HepG2 (cell line): ENCODE data around the gene PPP1R13B. TPM values are rescaled to one million over a fixed set of nuclear protein-coding genes. Genes with fewer than 3 reads are reported as not detected.

Source experiments
- ATAC-seq: fragments of 200-7000 bp; cut with Tn5 transposase; 3 replicates; pipeline ENCODE4 v1.9.1; 2020; ENCODE audit warnings: mild to moderate bottlenecking, moderate library complexity
- BruUV-seq: library from RNA; stranded (reverse); fragments of 400-500 nt; replicated peaks from 2 replicates; lab custom pipeline; 2021; lab: Mats Ljungman, UMichigan
- CTCF ChIA-PET: fragments of 300-600 bp; formaldehyde crosslinking; extraction: SDS; loops from one replicate; lab custom pipeline; 2021; ENCODE audit warnings: low total read pairs, inconsistent platforms, low intra/inter-chr PET ratio; lab: Yijun Ruan, JAX
- POLR2A ChIA-PET: fragments of 350-600 bp; sonication (Branson Sonifier 250); formaldehyde crosslinking; loops from one replicate; lab custom pipeline; 2020; ENCODE audit warnings: antibody characterized with exemption, inconsistent platforms; lab: Yijun Ruan, JAX
- DNase-seq: peaks from one replicate; pipeline ENCODE4 v3.0.0-alpha.2; 2015; ENCODE audit warnings: low spot score
- FAIRE-seq: peaks from 3 replicates; lab custom pipeline; 2011; peaks lifted over from hg19 to GRCh38; lab: Jason Lieb, UNC
- H2AFZ ChIP-seq: one replicate; pipeline ENCODE4 v1.6.1; 2011; ENCODE audit warnings: low read length, inconsistent platforms
- H3K27ac ChIP-seq: fragments of 300-600 bp; 3 replicates; pipeline ENCODE4 v1.8.0; 2011; ENCODE audit warnings: mixed run types, mild to moderate bottlenecking, mixed read lengths, low read length, inconsistent platforms; ENCODE audit not compliant: insufficient read depth; ENCODE audit errors: extremely low read length
- H3K27me3 ChIP-seq, 2 experiments: fragments of 200-600 bp in 1 of 2; 2 replicates in 1 of 2; 3 replicates in 1 of 2; pipeline versions ENCODE4 v1.6.0 to v1.8.0; 2011; ENCODE audit warnings: low read length in 2 of 2, mild to moderate bottlenecking in 2 of 2, moderate library complexity in 2 of 2, inconsistent platforms in 1 of 2; ENCODE audit not compliant: insufficient read depth in 2 of 2, control insufficient read depth in 1 of 2
- H3K36me3 ChIP-seq, 2 experiments: fragments of 200-600 bp in 1 of 2; replicated peaks in 1 of 2; 2 replicates in 1 of 2; 3 replicates in 1 of 2; pipeline versions ENCODE4 v1.5.1 to v1.8.0; 2011; ENCODE audit warnings: low read length in 2 of 2, inconsistent platforms in 1 of 2; ENCODE audit not compliant: insufficient read depth in 2 of 2, control insufficient read depth in 1 of 2
- H3K4me1 ChIP-seq: 2 replicates; pipeline ENCODE4 v1.5.1; 2012; ENCODE audit warnings: low read length, inconsistent platforms; ENCODE audit not compliant: insufficient read depth
- H3K4me2 ChIP-seq: 2 replicates; pipeline ENCODE4 v1.6.0; 2011; ENCODE audit warnings: low read depth, low read length, inconsistent platforms
- H3K4me3 ChIP-seq, 3 experiments: fragments of 200-600 bp in 1 of 3; sonication (generic), shearing (Covaris generic) in 1 of 3; replicated peaks in 1 of 3; 2 replicates each; pipeline ENCODE4 v1.5.1; 2011 to 2016; ENCODE audit warnings: low read length in 3 of 3, inconsistent platforms in 2 of 3, low read depth in 2 of 3, mild to moderate bottlenecking in 2 of 3, control low read depth in 1 of 3, mixed read lengths in 1 of 3; ENCODE audit not compliant: insufficient read depth in 1 of 3
- H3K79me2 ChIP-seq: one replicate; pipeline ENCODE4 v1.6.1; 2011; ENCODE audit warnings: low read length, inconsistent platforms; ENCODE audit not compliant: insufficient read depth
- H3K9ac ChIP-seq: 2 replicates; pipeline ENCODE4 v1.6.0; 2011; ENCODE audit warnings: mild to moderate bottlenecking, low read depth, low read length, inconsistent platforms; ENCODE audit not compliant: insufficient read depth
- H3K9me3 ChIP-seq: 2 replicates; pipeline ENCODE4 v1.5.1; 2012; ENCODE audit warnings: mild to moderate bottlenecking, low read length
- H4K20me1 ChIP-seq: 2 replicates; pipeline ENCODE4 v1.6.0; 2011; ENCODE audit warnings: inconsistent platforms, mild to moderate bottlenecking, low read length, moderate library complexity; ENCODE audit not compliant: insufficient read depth
- ATF1 ChIP-seq: IDR thresholded peaks from 2 replicates; pipeline ENCODE4 v1.6.1; 2016; ENCODE audit warnings: mild to moderate bottlenecking, control low read depth
- CCAR2 ChIP-seq: fragments of 200-400 bp; formaldehyde crosslinking; optimal IDR thresholded peaks from 2 replicates; pipeline ENCODE3; 2018; ENCODE audit warnings: low read depth, mild to moderate bottlenecking, low read length, moderate library complexity
- DPF2 ChIP-seq: sonication (generic); formaldehyde crosslinking; IDR thresholded peaks from 2 replicates; pipeline ENCODE4 v1.4.0; 2020; ENCODE audit warnings: mild to moderate bottlenecking, low read depth, missing genetic modification reagents, borderline replicate concordance
- FOSL2 ChIP-seq: sonication (generic); formaldehyde crosslinking; IDR thresholded peaks from 2 replicates; pipeline ENCODE4 v1.4.0; 2020; ENCODE audit warnings: missing genetic modification reagents
- IKZF4 ChIP-seq: sonication (generic); formaldehyde crosslinking; IDR thresholded peaks from 2 replicates; pipeline ENCODE4 v1.5.1; 2020; ENCODE audit warnings: borderline replicate concordance, mild to moderate bottlenecking, low read depth, missing genetic modification reagents; ENCODE audit errors: not compliant biosample characterization
- NONO ChIP-seq, 2 experiments: fragments of 450-650 bp in 1 of 2; sonication (generic) in 1 of 2; formaldehyde crosslinking in 1 of 2; IDR thresholded peaks in 1 of 2; conservative IDR thresholded peaks in 1 of 2; 2 replicates each; pipeline versions ENCODE4 v1.6.1 to v1.8.0; 2017 to 2022; ENCODE audit warnings: mild to moderate bottlenecking in 1 of 2, missing genetic modification reagents in 1 of 2, moderate library complexity in 1 of 2
- POLR2G ChIP-seq: fragments of 200-400 bp; formaldehyde crosslinking; IDR thresholded peaks from 2 replicates; pipeline ENCODE4 v1.6.1; 2018; ENCODE audit warnings: mild to moderate bottlenecking, low read depth, low read length, moderate library complexity
- WGBS: methylation state at CpG from one replicate; pipeline ENCODE4 v1.1.6; 2017; ENCODE audit warnings: low lambda C conversion rate; 5-methylcytosine and 5-hydroxymethylcytosine counted together
- in situ Hi-C: cut with HindIII; loops from 2 replicates; pipeline ENCODE4 v1.10.0; 2017; ENCODE audit warnings: low pct_unique_long_range_greater_than_20kb; ENCODE audit not compliant: extremely low pct_ligation_motif_present
- intact Hi-C: fragments of 100-400 bp; cut with micrococcal nuclease; formaldehyde crosslinking; loops from one replicate; pipeline ENCODE4 v1.10.0; 2022; ENCODE audit not compliant: unreplicated experiment
- polyA plus RNA-seq, 8 experiments: library from polyadenylated mRNA; depleted of rRNA in 3 of 8; stranded (reverse) in 7 of 8; unstranded in 1 of 8; fragments of >200 nt; fragmentation: Illumina TruSeq in 4 of 8; extraction: Trizol in 4 of 8; gene quantifications; 2 replicates each; pipeline versions ENCODE4 v1.2.1 to v1.2.3, GENCODE V29; 2011 to 2016; ENCODE audit warnings: low read depth in 4 of 8, missing spikeins in 1 of 8, mixed read lengths in 1 of 8; ENCODE audit not compliant: insufficient read depth in 1 of 8
- total RNA-seq, 5 experiments: library from RNA; depleted of rRNA; stranded (reverse); fragments of >200 nt; fragmentation: Illumina TruSeq; extraction: Trizol; gene quantifications; 2 replicates each; pipeline ENCODE4 v1.2.3, GENCODE V29; 2016; ENCODE audit warnings: low read depth in 1 of 5
- TF ChIP-seq, protein P1 (sequence below): IDR thresholded peaks from 2 replicates; pipeline ENCODE4 v1.6.1; 2016; ENCODE audit warnings: mild to moderate bottlenecking
- TF ChIP-seq, protein P2 (sequence below): sonication (generic); formaldehyde crosslinking; IDR thresholded peaks from 2 replicates; pipeline ENCODE4 v1.4.0; 2020; ENCODE audit warnings: missing genetic modification reagents
- TF ChIP-seq, protein P3 (sequence below): sonication (generic); formaldehyde crosslinking; IDR thresholded peaks from 2 replicates; pipeline ENCODE4 v1.4.0; 2020; ENCODE audit warnings: missing genetic modification reagents

Gene PPP1R13B
- total and polyA plus RNA-seq, 2 of the 13 experiments (the other 11 are each of a cell fraction or from before 2014, with no cell fraction given) = 4.6 to 9.4 TPM

DNA sequence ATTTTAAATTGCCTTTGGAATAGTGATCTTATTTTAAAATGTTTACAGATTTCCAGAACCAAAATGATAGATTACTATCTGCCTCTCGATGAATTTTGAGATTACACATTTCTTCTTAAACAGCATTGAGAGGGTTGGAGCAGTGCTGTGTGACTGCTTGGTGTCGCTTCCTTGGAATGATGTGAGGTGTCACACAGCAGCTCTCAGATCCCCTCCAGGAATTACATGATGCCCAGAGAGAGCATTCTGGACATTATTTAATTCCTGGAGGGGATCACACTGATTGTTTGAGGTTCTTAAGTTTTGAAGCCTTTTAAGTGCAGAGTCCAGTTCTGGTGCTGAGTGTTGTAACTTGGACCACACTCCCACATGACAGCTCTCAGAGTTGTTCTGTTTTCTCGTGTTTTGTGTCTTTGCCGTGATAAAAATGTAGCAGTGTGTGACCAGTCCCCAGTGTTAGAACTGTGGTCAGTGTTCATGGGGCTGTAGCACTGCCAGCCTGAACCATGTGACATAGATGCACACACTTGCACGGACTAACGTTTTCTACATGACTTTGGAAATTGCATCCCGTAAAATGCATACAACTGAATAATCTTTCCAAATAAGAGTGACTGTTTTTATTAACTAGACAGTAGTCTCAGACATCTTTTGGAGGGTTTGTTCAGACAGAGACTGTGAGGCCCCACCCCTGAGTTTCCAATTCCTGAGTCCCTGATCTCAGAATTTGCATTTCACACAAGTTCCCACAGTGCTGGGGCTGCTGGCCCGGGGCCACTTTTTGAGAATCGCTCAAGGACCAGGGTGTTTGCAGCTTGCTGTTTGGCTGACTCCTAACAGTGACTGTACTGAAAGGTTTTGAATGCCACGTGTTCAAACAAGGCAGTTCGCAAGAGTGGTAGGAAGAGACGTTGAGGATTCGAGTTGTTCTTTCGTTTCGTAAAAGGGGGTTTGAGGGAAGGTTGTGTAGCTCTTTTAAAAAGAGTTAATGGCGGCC lies 158.2 kb downstream of the PPP1R13B start:
- H3K79me2 ChIP-seq = no peaks in the 10 kb centered on the region
- ATAC-seq (no peak), FAIRE-seq (no peak), DNase-seq (no peak)
- intact Hi-C loops (no loop called here), in situ Hi-C loops (no loop called here)
- no peaks in the 10 kb centered on the region for H3K4me1 ChIP-seq
- no peaks in the 10 kb centered on the region for H3K9me3 ChIP-seq
- peaks cover 14 to 75% of the 10 kb centered on the region in 2 experiments for H3K36me3 ChIP-seq
- no peak overlapping the region for H3K4me3 ChIP-seq
- ChIA-PET POLR2A (no interaction called here), CTCF (no interaction called here)
- H3K9ac ChIP-seq = no peak overlapping the region
- no peaks in the 10 kb centered on the region for H3K27me3 ChIP-seq
- WGBS = 97% methylated on average over 15 of the region's 16 CpGs
- no peaks in the 10 kb centered on the region for H4K20me1 ChIP-seq
- BruUV-seq = no TSS peak
- H2AFZ ChIP-seq = no peak overlapping the region
- H3K4me2 ChIP-seq = no peak overlapping the region
- no peak overlapping the region for H3K27ac ChIP-seq
- TF ChIP-seq FOSL2 (CRISPR knock-in tag) (no peak), POLR2G (0 out of 2 replicates have a peak, but pooled peaks have one; percentile 15)

DNA sequence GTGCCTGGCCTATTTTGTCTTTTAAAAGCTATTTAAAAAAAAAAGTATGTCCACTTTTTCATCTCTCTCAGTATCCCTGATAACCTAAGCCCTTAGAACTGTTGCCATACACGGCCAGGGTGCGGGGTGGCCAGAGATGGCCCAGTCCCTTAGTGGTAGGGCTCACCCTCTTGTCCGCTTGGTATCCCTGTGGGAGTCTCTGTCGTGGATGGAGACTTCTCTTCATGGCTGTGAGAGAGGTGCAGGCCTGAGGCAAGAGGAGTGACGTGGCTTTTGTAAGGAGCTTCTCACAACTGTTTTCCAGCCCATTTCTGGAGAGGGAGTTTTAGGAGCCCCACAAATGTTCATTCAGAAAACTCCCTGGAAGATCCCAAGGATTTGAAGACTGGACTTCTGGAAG lies 158.9 kb downstream of the PPP1R13B start:
- BruUV-seq = no TSS peak
- in situ Hi-C loops = no loop called here
- Histone ChIP-seq H4K20me1 (no peaks in the 10 kb centered on the region), H3K36me3 (peaks cover 15 to 71% of the 10 kb centered on the region in 2 experiments), H2AFZ (no peak overlapping the region), H3K4me3 (no peak overlapping the region), H3K9ac (no peak overlapping the region), H3K4me1 (no peaks in the 10 kb centered on the region), H3K27ac (no peak overlapping the region), H3K79me2 (no peaks in the 10 kb centered on the region), H3K4me2 (no peak overlapping the region), H3K9me3 (no peaks in the 10 kb centered on the region), H3K27me3 (no peaks in the 10 kb centered on the region)
- 100% methylated on average over 4 of the region's 5 CpGs for WGBS
- POLR2A ChIA-PET = no interaction called here
- CTCF ChIA-PET = no interaction called here
- FAIRE-seq = no peak
- DNase-seq = no peak
- intact Hi-C loops = no loop called here
- no peak for ATAC-seq
- TF ChIP-seq, protein P1, sequence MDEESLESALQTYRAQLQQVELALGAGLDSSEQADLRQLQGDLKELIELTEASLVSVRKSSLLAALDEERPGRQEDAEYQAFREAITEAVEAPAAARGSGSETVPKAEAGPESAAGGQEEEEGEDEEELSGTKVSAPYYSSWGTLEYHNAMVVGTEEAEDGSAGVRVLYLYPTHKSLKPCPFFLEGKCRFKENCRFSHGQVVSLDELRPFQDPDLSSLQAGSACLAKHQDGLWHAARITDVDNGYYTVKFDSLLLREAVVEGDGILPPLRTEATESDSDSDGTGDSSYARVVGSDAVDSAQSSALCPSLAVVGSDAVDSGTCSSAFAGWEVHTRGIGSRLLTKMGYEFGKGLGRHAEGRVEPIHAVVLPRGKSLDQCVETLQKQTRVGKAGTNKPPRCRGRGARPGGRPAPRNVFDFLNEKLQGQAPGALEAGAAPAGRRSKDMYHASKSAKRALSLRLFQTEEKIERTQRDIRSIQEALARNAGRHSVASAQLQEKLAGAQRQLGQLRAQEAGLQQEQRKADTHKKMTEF (CRISPR knock-in tag) = no peak
- no peak for TF ChIP-seq CCAR2
- TF ChIP-seq ATF1 = no peak
- TF ChIP-seq, protein P2, sequence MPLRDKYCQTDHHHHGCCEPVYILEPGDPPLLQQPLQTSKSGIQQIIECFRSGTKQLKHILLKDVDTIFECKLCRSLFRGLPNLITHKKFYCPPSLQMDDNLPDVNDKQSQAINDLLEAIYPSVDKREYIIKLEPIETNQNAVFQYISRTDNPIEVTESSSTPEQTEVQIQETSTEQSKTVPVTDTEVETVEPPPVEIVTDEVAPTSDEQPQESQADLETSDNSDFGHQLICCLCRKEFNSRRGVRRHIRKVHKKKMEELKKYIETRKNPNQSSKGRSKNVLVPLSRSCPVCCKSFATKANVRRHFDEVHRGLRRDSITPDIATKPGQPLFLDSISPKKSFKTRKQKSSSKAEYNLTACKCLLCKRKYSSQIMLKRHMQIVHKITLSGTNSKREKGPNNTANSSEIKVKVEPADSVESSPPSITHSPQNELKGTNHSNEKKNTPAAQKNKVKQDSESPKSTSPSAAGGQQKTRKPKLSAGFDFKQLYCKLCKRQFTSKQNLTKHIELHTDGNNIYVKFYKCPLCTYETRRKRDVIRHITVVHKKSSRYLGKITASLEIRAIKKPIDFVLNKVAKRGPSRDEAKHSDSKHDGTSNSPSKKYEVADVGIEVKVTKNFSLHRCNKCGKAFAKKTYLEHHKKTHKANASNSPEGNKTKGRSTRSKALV = no peak
- TF ChIP-seq IKZF4 (CRISPR knock-in tag) = no peak
- TF ChIP-seq, protein P3, sequence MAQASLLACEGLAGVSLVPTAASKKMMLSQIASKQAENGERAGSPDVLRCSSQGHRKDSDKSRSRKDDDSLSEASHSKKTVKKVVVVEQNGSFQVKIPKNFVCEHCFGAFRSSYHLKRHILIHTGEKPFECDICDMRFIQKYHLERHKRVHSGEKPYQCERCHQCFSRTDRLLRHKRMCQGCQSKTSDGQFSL (CRISPR knock-in tag) = no peak
- TF ChIP-seq NONO (IDR thresholded peaks at IDR 0.05) = no peak
- TF ChIP-seq NONO (CRISPR knock-in tag; conservative IDR thresholded peaks at IDR 0.05) = no peak
- TF ChIP-seq DPF2 (CRISPR knock-in tag) = no peak
